Ishikawa (cell line): Measurements from ENCODE around the gene KLHL5.

Experiments
- CEBPB ChIP-seq: IDR thresholded peaks from 2 replicates; pipeline ENCODE4 v1.6.1; 2012
- CREB1 ChIP-seq: IDR thresholded peaks from 2 replicates; pipeline ENCODE4 v1.6.1; 2012; ENCODE audit warnings: low read depth
- EGR1 ChIP-seq: IDR thresholded peaks from 2 replicates; pipeline ENCODE4 v1.6.1; 2012
- EP300 ChIP-seq: IDR thresholded peaks from 2 replicates; pipeline ENCODE4 v1.6.1; 2012; ENCODE audit warnings: borderline replicate concordance
- FOXM1 ChIP-seq: IDR thresholded peaks from 2 replicates; pipeline ENCODE4 v1.6.1; 2012; ENCODE audit warnings: low read depth, borderline replicate concordance
- NFIC ChIP-seq: IDR thresholded peaks from 2 replicates; pipeline ENCODE4 v1.6.1; 2012
- RAD21 ChIP-seq: IDR thresholded peaks from 2 replicates; pipeline ENCODE4 v1.6.1; 2012; ENCODE audit warnings: low read depth
- TAF1 ChIP-seq: IDR thresholded peaks from 2 replicates; pipeline ENCODE4 v1.6.1; 2012; ENCODE audit warnings: low read depth, mild to moderate bottlenecking
- TCF12 ChIP-seq: IDR thresholded peaks from 2 replicates; pipeline ENCODE4 v1.6.1; 2012; ENCODE audit warnings: low read depth
- TEAD4 ChIP-seq: IDR thresholded peaks from 2 replicates; pipeline ENCODE4 v1.6.1; 2012
- USF1 ChIP-seq: IDR thresholded peaks from 2 replicates; pipeline ENCODE4 v1.6.1; 2012
- YY1 ChIP-seq: IDR thresholded peaks from 2 replicates; pipeline ENCODE4 v1.6.1; 2012; ENCODE audit warnings: low read depth
- ZBTB7A ChIP-seq: IDR thresholded peaks from 2 replicates; pipeline ENCODE4 v1.6.1; 2012; ENCODE audit warnings: low read depth
- TF ChIP-seq, protein P1 (sequence below): IDR thresholded peaks from 2 replicates; pipeline ENCODE4 v1.6.1; 2012
- TF ChIP-seq, protein P2 (sequence below): IDR thresholded peaks from 2 replicates; pipeline ENCODE4 v1.6.1; 2012; ENCODE audit warnings: low read depth, mild to moderate bottlenecking

The KLHL5 gene

DNA sequence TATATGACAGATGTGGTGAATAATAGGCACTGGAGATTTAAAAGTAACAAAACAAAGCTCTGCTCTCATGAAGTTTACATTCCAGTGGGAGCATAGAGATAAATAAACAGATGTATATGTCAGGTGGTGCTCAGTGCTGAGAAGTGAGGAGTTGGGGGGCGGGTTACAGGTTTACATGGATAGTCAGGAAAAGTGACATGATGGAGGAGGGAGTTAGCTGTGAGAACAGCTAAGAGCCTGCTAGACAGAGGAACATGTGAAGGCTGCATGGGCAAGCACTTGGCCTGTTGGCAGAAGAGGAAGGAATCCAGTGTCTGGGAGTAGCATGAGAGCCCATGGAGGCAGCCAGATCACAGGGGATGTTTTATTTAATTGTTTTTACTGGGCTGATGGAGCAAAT is 19.7 kb upstream of the KLHL5 start:
- TF ChIP-seq TEAD4: no peak
- TF ChIP-seq, protein P1, sequence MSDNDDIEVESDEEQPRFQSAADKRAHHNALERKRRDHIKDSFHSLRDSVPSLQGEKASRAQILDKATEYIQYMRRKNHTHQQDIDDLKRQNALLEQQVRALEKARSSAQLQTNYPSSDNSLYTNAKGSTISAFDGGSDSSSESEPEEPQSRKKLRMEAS: no peak
- no peak for TF ChIP-seq EGR1
- TF ChIP-seq TAF1: no peak
- TF ChIP-seq ZBTB7A: no peak
- no peak for TF ChIP-seq CREB1
- TF ChIP-seq NFIC: no peak
- TF ChIP-seq YY1: no peak
- no peak for TF ChIP-seq TCF12
- no peak for TF ChIP-seq CEBPB
- TF ChIP-seq, protein P2, sequence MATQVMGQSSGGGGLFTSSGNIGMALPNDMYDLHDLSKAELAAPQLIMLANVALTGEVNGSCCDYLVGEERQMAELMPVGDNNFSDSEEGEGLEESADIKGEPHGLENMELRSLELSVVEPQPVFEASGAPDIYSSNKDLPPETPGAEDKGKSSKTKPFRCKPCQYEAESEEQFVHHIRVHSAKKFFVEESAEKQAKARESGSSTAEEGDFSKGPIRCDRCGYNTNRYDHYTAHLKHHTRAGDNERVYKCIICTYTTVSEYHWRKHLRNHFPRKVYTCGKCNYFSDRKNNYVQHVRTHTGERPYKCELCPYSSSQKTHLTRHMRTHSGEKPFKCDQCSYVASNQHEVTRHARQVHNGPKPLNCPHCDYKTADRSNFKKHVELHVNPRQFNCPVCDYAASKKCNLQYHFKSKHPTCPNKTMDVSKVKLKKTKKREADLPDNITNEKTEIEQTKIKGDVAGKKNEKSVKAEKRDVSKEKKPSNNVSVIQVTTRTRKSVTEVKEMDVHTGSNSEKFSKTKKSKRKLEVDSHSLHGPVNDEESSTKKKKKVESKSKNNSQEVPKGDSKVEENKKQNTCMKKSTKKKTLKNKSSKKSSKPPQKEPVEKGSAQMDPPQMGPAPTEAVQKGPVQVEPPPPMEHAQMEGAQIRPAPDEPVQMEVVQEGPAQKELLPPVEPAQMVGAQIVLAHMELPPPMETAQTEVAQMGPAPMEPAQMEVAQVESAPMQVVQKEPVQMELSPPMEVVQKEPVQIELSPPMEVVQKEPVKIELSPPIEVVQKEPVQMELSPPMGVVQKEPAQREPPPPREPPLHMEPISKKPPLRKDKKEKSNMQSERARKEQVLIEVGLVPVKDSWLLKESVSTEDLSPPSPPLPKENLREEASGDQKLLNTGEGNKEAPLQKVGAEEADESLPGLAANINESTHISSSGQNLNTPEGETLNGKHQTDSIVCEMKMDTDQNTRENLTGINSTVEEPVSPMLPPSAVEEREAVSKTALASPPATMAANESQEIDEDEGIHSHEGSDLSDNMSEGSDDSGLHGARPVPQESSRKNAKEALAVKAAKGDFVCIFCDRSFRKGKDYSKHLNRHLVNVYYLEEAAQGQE: no peak
- TF ChIP-seq USF1: no peak
- TF ChIP-seq EP300: no peak
- no peak for TF ChIP-seq RAD21
- TF ChIP-seq FOXM1: no peak

DNA sequence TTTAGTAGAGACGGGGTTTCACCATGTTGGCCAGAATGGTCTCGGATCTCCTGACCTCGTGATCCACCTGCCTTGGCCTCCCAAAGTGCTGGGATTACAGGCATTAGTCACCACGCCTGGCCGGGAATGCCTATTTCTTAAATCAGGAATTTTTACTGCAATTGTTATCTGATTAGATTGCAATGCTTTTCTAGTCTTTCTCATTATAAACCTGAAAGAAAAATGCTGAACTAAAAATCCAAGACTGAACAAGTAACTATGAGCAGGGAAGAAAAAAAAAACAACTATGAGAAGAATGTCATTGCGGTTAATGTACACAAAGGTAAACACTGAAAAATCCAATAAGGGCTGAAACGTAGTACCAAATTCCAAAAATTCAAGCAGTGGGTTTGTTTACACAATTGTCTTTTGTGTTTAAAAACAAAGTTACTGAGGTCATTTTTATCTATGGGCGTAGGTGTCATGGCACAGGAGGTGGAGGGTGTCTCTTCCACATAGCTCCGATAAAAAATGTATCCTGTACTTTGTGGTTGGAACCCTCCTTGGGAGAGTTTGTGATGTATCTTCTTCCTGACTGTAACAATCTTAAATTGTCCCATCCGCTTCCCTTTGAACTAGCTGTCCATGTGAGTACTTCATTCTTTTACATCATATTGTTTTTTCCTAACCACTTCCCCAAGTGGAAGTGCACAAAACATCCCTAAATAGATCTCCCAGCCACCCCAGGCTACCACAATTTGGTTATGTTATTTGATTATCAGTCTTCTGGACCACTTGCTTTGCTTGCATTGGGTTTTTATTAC is 18.8 kb upstream of the KLHL5 start:
- no peak for TF ChIP-seq CREB1
- TF ChIP-seq EGR1: no peak
- TF ChIP-seq NFIC: no peak
- TF ChIP-seq, protein P1: no peak
- TF ChIP-seq FOXM1: no peak
- TF ChIP-seq TCF12: no peak
- no peak for TF ChIP-seq USF1
- no peak for TF ChIP-seq TEAD4
- TF ChIP-seq, protein P2: no peak
- TF ChIP-seq EP300: no peak
- no peak for TF ChIP-seq ZBTB7A
- no peak for TF ChIP-seq RAD21
- TF ChIP-seq TAF1: no peak
- no peak for TF ChIP-seq YY1
- no peak for TF ChIP-seq CEBPB

DNA sequence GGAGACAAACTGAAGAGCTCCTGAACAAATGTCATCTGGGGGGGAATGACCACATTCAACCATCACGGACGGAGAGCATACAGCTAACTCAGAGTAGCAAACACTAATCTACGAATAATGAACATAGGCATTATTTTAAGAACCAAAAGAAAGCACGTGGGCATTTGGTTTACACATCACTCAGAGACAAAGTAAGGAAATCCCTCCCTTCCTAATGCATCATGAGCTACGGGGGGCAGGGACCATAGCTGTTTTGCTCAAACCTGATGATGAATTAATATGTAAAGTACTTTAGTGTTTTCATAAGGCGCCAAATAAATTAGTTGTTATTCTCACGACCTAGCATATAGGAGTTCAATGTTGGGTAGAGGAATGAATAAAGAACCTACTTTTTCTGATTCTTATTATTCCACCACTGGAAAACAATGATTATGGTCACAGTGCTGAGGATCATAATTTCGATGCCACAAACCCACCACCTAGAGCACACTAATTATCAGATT is 18.1 kb upstream of the KLHL5 start:
- TF ChIP-seq TCF12 (no peak), TEAD4 (no peak), EGR1 (no peak), CREB1 (no peak), CEBPB (no peak), YY1 (no peak), NFIC (no peak), EP300 (no peak)
- TF ChIP-seq, protein P2: no peak
- TF ChIP-seq, protein P1: no peak

DNA sequence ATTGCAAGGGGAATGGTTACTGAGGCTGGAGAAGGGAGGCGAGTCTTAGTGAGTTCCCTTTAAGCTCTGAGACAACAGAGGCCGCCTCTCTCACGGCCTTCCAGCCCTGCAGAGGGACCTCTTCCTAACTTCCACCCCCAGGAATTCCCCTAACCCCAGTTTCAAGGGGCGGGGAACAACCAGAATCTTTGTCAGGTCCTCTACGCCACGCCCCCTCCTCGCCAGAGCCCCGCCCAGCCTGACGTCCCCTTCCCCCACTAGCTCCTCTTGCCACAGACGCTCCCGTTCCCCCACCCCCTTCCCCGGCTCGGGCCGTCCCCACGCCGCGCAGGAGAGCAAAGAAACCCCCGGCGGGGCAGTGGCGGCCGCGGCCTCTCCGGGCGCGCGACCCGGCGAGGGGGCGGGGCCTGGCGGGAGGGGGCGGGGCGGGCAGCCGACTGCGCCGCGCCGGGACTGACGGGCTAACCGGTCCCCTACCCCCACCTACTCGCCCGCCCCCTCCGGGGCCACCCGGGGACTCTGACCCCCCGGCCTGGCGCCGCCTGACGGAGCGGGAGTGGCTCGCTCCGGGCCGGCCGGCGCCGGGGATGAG is 17.6 kb upstream of the KLHL5 start:
- TF ChIP-seq ZBTB7A (peak; percentile 61; the same call in 1 of the 2 replicates), USF1 (no peak), TAF1 (0 out of 2 replicates have a peak, but pooled peaks have one; percentile 13), TEAD4 (0 out of 2 replicates have a peak, but pooled peaks have one; percentile 17)
- TF ChIP-seq, protein P1: no peak
